IMR-90 (cell line): ENCODE results near the gene TRMT10B. TPM values are rescaled to one million over a fixed set of nuclear protein-coding genes. Genes with fewer than 3 reads are reported as not detected.

ENCODE experiments used
- ATAC-seq: fragments of 200-7000 bp; cut with Tn5 transposase; 2 replicates; pipeline ENCODE4 v1.9.1; 2020; ENCODE audit warnings: low read depth, mild to moderate bottlenecking, moderate library complexity
- BruUV-seq: library from RNA; stranded (reverse); fragments of 400-500 nt; replicated peaks from 2 replicates; lab custom pipeline; 2021; lab: Mats Ljungman, UMichigan
- CTCF ChIA-PET: fragments of 300-600 bp; formaldehyde crosslinking; extraction: SDS; loops from one replicate; lab custom pipeline; 2021; ENCODE audit warnings: antibody characterized with exemption; lab: Yijun Ruan, JAX
- POLR2A ChIA-PET: fragments of 300-600 bp; sonication (Branson Sonifier 250); formaldehyde crosslinking; loops from one replicate; lab custom pipeline; 2022; ENCODE audit warnings: antibody characterized with exemption; ENCODE audit not compliant: unreplicated experiment; lab: Charles Lee
- DNase-seq: peaks from one replicate; pipeline ENCODE4 v3.0.0; 2013
- H2AFZ ChIP-seq: replicated peaks from 2 replicates; pipeline ENCODE3; 2013; ENCODE audit warnings: low read length, mild to moderate bottlenecking; ENCODE audit not compliant: poor library complexity
- H2AK5ac ChIP-seq: 2 replicates; pipeline ENCODE4 v1.6.1; 2013; ENCODE audit warnings: low read depth, low read length, inconsistent platforms
- H2AK9ac ChIP-seq: replicated peaks from 2 replicates; pipeline ENCODE3; 2013; ENCODE audit warnings: mild to moderate bottlenecking, low read depth, low read length, moderate library complexity; ENCODE audit not compliant: poor library complexity
- H2BK120ac ChIP-seq: 2 replicates; pipeline ENCODE4 v1.6.1; 2013; ENCODE audit warnings: low read depth, low read length, inconsistent platforms
- H2BK15ac ChIP-seq: 3 replicates; pipeline ENCODE4 v1.6.1; 2013; ENCODE audit warnings: low read depth, low read length, inconsistent platforms
- H2BK20ac ChIP-seq: 2 replicates; pipeline ENCODE4 v1.6.1; 2013; ENCODE audit warnings: low read depth, mild to moderate bottlenecking, inconsistent platforms, low read length, moderate library complexity
- H2BK5ac ChIP-seq: 2 replicates; pipeline ENCODE4 v1.6.1; 2013; ENCODE audit warnings: mild to moderate bottlenecking, low read depth, low read length, inconsistent platforms; ENCODE audit not compliant: poor library complexity, severe bottlenecking
- H3K14ac ChIP-seq: replicated peaks from 2 replicates; pipeline ENCODE4 v1.6.1; 2013; ENCODE audit warnings: low read depth, low read length, inconsistent platforms
- H3K18ac ChIP-seq: 2 replicates; pipeline ENCODE4 v1.6.1; 2013; ENCODE audit warnings: low read depth, low read length, control low read depth
- H3K23ac ChIP-seq: 2 replicates; pipeline ENCODE4 v1.6.1; 2013; ENCODE audit warnings: low read depth, low read length, inconsistent platforms
- H3K27ac ChIP-seq: 2 replicates; pipeline ENCODE4 v1.5.1; 2013; ENCODE audit warnings: mild to moderate bottlenecking, control low read depth, low read length; ENCODE audit not compliant: insufficient read depth
- H3K27me3 ChIP-seq: 2 replicates; pipeline ENCODE4 v1.6.1; 2013; ENCODE audit warnings: low read length; ENCODE audit not compliant: control insufficient read depth, insufficient read depth
- H3K36me3 ChIP-seq: 2 replicates; pipeline ENCODE4 v1.6.1; 2013; ENCODE audit warnings: low read length, mixed read lengths; ENCODE audit not compliant: control insufficient read depth, insufficient read depth
- H3K4ac ChIP-seq: 2 replicates; pipeline ENCODE4 v1.6.1; 2013; ENCODE audit warnings: low read depth, low read length, inconsistent platforms
- H3K4me1 ChIP-seq: 2 replicates; pipeline ENCODE4 v1.6.1; 2013; ENCODE audit warnings: low read length, mixed read lengths; ENCODE audit not compliant: control insufficient read depth, insufficient read depth
- H3K4me2 ChIP-seq: 2 replicates; pipeline ENCODE4 v1.6.1; 2013; ENCODE audit warnings: low read depth, mild to moderate bottlenecking, control low read depth, low read length, moderate library complexity
- H3K4me3 ChIP-seq: 2 replicates; pipeline ENCODE4 v1.5.1; 2013; ENCODE audit warnings: low read depth, mild to moderate bottlenecking, control low read depth, low read length, moderate library complexity; ENCODE audit not compliant: insufficient read depth
- H3K56ac ChIP-seq: 2 replicates; pipeline ENCODE4 v1.6.1; 2013; ENCODE audit warnings: low read length, inconsistent platforms; ENCODE audit not compliant: insufficient read depth; ENCODE audit errors: extremely low read depth
- H3K79me1 ChIP-seq, 2 experiments: 2 replicates each; pipeline ENCODE4 v1.6.1; 2013; ENCODE audit warnings: low read length in 2 of 2, inconsistent platforms in 1 of 2, low read depth in 1 of 2
- H3K9ac ChIP-seq: 2 replicates; pipeline ENCODE4 v1.6.1; 2013; ENCODE audit warnings: low read depth, low read length, control low read depth
- H3K9me1 ChIP-seq: 2 replicates; pipeline ENCODE4 v1.6.1; 2013; ENCODE audit warnings: low read length, inconsistent platforms; ENCODE audit not compliant: insufficient read depth
- H3K9me3 ChIP-seq: 2 replicates; pipeline ENCODE4 v1.6.1; 2013; ENCODE audit warnings: low read length; ENCODE audit not compliant: control insufficient read depth, insufficient read depth
- H4K20me1 ChIP-seq: 2 replicates; pipeline ENCODE4 v1.6.1; 2013; ENCODE audit warnings: low read length, inconsistent platforms; ENCODE audit not compliant: insufficient read depth
- H4K5ac ChIP-seq: 2 replicates; pipeline ENCODE4 v1.6.1; 2013; ENCODE audit warnings: mild to moderate bottlenecking, low read depth, low read length, control low read depth
- H4K8ac ChIP-seq, 2 experiments: 2 replicates each; pipeline ENCODE4 v1.6.1; 2013; ENCODE audit warnings: low read depth in 2 of 2, low read length in 2 of 2, control low read depth in 1 of 2, inconsistent platforms in 1 of 2
- H4K91ac ChIP-seq: 2 replicates; pipeline ENCODE4 v1.6.1; 2013; ENCODE audit warnings: low read depth, low read length, inconsistent platforms; ENCODE audit not compliant: insufficient read depth
- BHLHE40 ChIP-seq: fragments of 150-350 bp; IDR thresholded peaks from 2 replicates; pipeline ENCODE4 v1.6.1; 2016; ENCODE audit warnings: mild to moderate bottlenecking, low read depth, low read length
- CHD1 ChIP-seq: IDR thresholded peaks from 2 replicates; pipeline ENCODE4 v1.6.1; 2012; ENCODE audit warnings: low read depth, low read length, improper control_type of control experiment
- FOS ChIP-seq: fragments of 150-350 bp; IDR thresholded peaks from 2 replicates; pipeline ENCODE4 v1.6.1; 2016; ENCODE audit warnings: low read depth, low read length
- MAZ ChIP-seq: IDR thresholded peaks from 2 replicates; pipeline ENCODE4 v1.6.1; 2012; ENCODE audit warnings: low read depth, mild to moderate bottlenecking, low read length, improper control_type of control experiment, moderate library complexity, borderline replicate concordance
- MXI1 ChIP-seq: IDR thresholded peaks from 2 replicates; pipeline ENCODE4 v1.6.1; 2012; ENCODE audit warnings: low read depth, mild to moderate bottlenecking, low read length, moderate library complexity, borderline replicate concordance
- NFE2L2 ChIP-seq: fragments of 150-350 bp; IDR thresholded peaks from 2 replicates; pipeline ENCODE4 v1.6.1; 2016; ENCODE audit warnings: low read depth, mild to moderate bottlenecking, low read length
- POLR2A ChIP-seq: IDR thresholded peaks from 2 replicates; pipeline ENCODE4 v1.6.1; 2012; ENCODE audit warnings: mild to moderate bottlenecking, low read depth, low read length
- RCOR1 ChIP-seq: IDR thresholded peaks from 2 replicates; pipeline ENCODE4 v1.6.1; 2012; ENCODE audit warnings: mild to moderate bottlenecking, low read length, improper control_type of control experiment; ENCODE audit not compliant: insufficient replicate concordance
- RFX5 ChIP-seq: IDR thresholded peaks from 2 replicates; pipeline ENCODE4 v1.8.0; 2012; ENCODE audit warnings: low read depth, mild to moderate bottlenecking, low read length, moderate library complexity
- SMC3 ChIP-seq: fragments of 150-350 bp; IDR thresholded peaks from 2 replicates; pipeline ENCODE4 v1.6.1; 2016; ENCODE audit warnings: low read depth, mild to moderate bottlenecking, antibody characterized with exemption, low read length, moderate library complexity
- WGBS, 2 experiments: methylation state at CpG; one replicate each; pipeline versions ENCODE4 v1.1.5 to v1.1.7; 2013; ENCODE audit warnings: missing lambda C conversion rate in 2 of 2; ENCODE audit not compliant: insufficient read length in 1 of 2; ENCODE audit errors: extremely low coverage in 2 of 2; 5-methylcytosine and 5-hydroxymethylcytosine counted together
- dilution Hi-C: fragments of 300-500 bp; cut with HindIII; formaldehyde crosslinking; loops from one replicate; pipeline ENCODE4 v1.14.3; 2018; ENCODE audit warnings: low sequenced_read_pairs; ENCODE audit not compliant: unreplicated experiment
- in situ Hi-C: fragments of 300-500 bp; cut with MboI; formaldehyde crosslinking; loops from 3 replicates; pipeline ENCODE4 v1.14.3; 2019; ENCODE audit warnings: low sequenced_read_pairs, inconsistent platforms, mixed read lengths
- intact Hi-C: fragments of 100-400 bp; cut with micrococcal nuclease; formaldehyde crosslinking; loops from 2 replicates; pipeline ENCODE4 v1.10.0; 2022
- polyA plus RNA-seq, 3 experiments: library from polyadenylated mRNA; depleted of rRNA; stranded (reverse); fragments of >200 nt; gene quantifications; 2 replicates each; pipeline ENCODE4 v1.2.3, GENCODE V29; 2012; ENCODE audit warnings: low replicate concordance in 1 of 3
- total RNA-seq: library from RNA; depleted of rRNA; stranded (reverse); fragments of >200 nt; gene quantifications from 2 replicates; pipeline ENCODE4 v1.2.3, GENCODE V29; 2012
- TF ChIP-seq, protein P1 (sequence below): conservative IDR thresholded peaks from 2 replicates; pipeline ENCODE4 v1.5.1; 2012; ENCODE audit warnings: mild to moderate bottlenecking, low read depth, low read length, improper control_type of control experiment
- TF ChIP-seq, protein P2 (sequence below): fragments of 150-350 bp; IDR thresholded peaks from 2 replicates; pipeline ENCODE4 v1.6.1; 2017; ENCODE audit warnings: mild to moderate bottlenecking, antibody characterized with exemption, low read length, low read depth
- TF ChIP-seq, protein P3 (sequence below): fragments of 150-350 bp; IDR thresholded peaks from 2 replicates; pipeline ENCODE4 v1.6.1; 2016; ENCODE audit warnings: low read depth, mild to moderate bottlenecking, low read length, moderate library complexity, borderline replicate concordance

TRMT10B gene
- total and polyA plus RNA-seq, 2 of the 4 experiments (the other 2 are of a cell fraction) = 2.3 to 4.5 TPM

DNA sequence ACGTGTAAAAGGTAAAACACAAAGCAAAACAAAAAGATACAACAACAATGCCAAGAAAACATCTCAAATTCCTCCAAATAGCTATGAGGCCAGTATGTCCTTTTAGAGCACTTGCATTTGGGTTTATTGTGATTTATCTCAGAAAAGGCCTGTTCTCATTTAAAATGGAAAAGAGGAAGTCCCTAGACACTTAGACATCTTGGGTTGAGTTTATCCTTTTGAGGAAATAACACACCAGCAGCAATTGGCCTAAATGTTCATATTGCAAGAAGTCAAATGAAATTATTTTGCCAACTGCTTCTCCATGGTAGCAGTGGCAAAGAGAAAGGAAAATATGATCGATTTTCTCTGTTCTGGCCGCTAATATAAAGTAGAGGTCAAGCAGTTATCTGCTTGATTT lies 43.6 kb upstream of the TRMT10B start:
- Histone ChIP-seq H2BK20ac (no peak overlapping the region), H3K27me3 (peaks cover 31% of the 10 kb centered on the region)
- CTCF ChIA-PET = no interaction called here

More for the DNA sequence above, 43.6 kb upstream of the TRMT10B start:
- Histone ChIP-seq H3K4ac (no peak overlapping the region), H3K36me3 (no peaks in the 10 kb centered on the region), H4K91ac (no peak overlapping the region), H2AK5ac (no peak overlapping the region), H3K4me2 (no peak overlapping the region), H2BK5ac (no peak overlapping the region), H4K8ac (no peak overlapping the region), H2BK120ac (no peak overlapping the region), H2AK9ac (no peak overlapping the region), H3K9me1 (no peaks in the 10 kb centered on the region), H3K23ac (no peak overlapping the region), H3K9me3 (0 out of 2 replicates have a peak, but pooled peaks cover 2% of the 10 kb centered on the region), H3K79me1 (no peaks in the 10 kb centered on the region), H3K56ac (no peak overlapping the region), H3K4me1 (no peaks in the 10 kb centered on the region), H4K5ac (no peak overlapping the region), H3K27ac (no peak overlapping the region), H2AFZ (no peak overlapping the region), H3K14ac (no peak overlapping the region), H3K4me3 (no peak overlapping the region), H3K9ac (no peak overlapping the region), H3K18ac (no peak overlapping the region), H4K20me1 (no peaks in the 10 kb centered on the region), H2BK15ac (no peak overlapping the region)
- dilution Hi-C loops = no loop called here
- no TSS peak for BruUV-seq
- TF ChIP-seq RFX5 (no peak), BHLHE40 (no peak), RCOR1 (no peak), MAZ (no peak), FOS (no peak), POLR2A (no peak), SMC3 (no peak), NFE2L2 (no peak), CHD1 (no peak), MXI1 (no peak)
- TF ChIP-seq, protein P1, sequence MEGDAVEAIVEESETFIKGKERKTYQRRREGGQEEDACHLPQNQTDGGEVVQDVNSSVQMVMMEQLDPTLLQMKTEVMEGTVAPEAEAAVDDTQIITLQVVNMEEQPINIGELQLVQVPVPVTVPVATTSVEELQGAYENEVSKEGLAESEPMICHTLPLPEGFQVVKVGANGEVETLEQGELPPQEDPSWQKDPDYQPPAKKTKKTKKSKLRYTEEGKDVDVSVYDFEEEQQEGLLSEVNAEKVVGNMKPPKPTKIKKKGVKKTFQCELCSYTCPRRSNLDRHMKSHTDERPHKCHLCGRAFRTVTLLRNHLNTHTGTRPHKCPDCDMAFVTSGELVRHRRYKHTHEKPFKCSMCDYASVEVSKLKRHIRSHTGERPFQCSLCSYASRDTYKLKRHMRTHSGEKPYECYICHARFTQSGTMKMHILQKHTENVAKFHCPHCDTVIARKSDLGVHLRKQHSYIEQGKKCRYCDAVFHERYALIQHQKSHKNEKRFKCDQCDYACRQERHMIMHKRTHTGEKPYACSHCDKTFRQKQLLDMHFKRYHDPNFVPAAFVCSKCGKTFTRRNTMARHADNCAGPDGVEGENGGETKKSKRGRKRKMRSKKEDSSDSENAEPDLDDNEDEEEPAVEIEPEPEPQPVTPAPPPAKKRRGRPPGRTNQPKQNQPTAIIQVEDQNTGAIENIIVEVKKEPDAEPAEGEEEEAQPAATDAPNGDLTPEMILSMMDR = no peak
- TF ChIP-seq, protein P2, sequence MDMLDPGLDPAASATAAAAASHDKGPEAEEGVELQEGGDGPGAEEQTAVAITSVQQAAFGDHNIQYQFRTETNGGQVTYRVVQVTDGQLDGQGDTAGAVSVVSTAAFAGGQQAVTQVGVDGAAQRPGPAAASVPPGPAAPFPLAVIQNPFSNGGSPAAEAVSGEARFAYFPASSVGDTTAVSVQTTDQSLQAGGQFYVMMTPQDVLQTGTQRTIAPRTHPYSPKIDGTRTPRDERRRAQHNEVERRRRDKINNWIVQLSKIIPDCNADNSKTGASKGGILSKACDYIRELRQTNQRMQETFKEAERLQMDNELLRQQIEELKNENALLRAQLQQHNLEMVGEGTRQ = no peak
- TF ChIP-seq, protein P3, sequence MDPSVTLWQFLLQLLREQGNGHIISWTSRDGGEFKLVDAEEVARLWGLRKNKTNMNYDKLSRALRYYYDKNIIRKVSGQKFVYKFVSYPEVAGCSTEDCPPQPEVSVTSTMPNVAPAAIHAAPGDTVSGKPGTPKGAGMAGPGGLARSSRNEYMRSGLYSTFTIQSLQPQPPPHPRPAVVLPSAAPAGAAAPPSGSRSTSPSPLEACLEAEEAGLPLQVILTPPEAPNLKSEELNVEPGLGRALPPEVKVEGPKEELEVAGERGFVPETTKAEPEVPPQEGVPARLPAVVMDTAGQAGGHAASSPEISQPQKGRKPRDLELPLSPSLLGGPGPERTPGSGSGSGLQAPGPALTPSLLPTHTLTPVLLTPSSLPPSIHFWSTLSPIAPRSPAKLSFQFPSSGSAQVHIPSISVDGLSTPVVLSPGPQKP = no peak
- in situ Hi-C loops = no loop called here
- intact Hi-C loops = no loop called here
- POLR2A ChIA-PET = no interaction called here
- ATAC-seq (no peak), DNase-seq (no peak)
- WGBS, 2 experiments = no CpG with 5 or more reads among the region's 3 CpGs
